PC-9 (cell line): ENCODE measurements around the gene MANEAL. TPM values are rescaled to one million over a fixed set of nuclear protein-coding genes. Genes with fewer than 3 reads are reported as not detected.

Experiments used
- BruUV-seq: library from RNA; stranded (reverse); fragments of 400-500 nt; replicated peaks from 2 replicates; lab custom pipeline; 2021; lab: Mats Ljungman, UMichigan
- CTCF ChIA-PET: fragments of 300-600 bp; sonication (Branson Sonifier 250); formaldehyde crosslinking; loops from one replicate; lab custom pipeline; 2022; ENCODE audit warnings: antibody characterized with exemption; lab: Charles Lee
- POLR2A ChIA-PET: fragments of 300-600 bp; sonication (Branson Sonifier 250); formaldehyde crosslinking; loops from one replicate; lab custom pipeline; 2022; ENCODE audit warnings: antibody characterized with exemption; ENCODE audit not compliant: unreplicated experiment; lab: Charles Lee
- DNase-seq, 2 experiments: peaks; one replicate each; pipeline versions ENCODE4 v3.0.0 to v3.0.0-alpha.2; 2015 to 2022; ENCODE audit warnings: mixed read lengths in 1 of 2
- H2AFZ ChIP-seq: fragments of 200-600 bp; sonication (generic); 2 replicates; pipeline ENCODE4 v1.8.1; 2017; ENCODE audit warnings: antibody characterized with exemption
- H3F3A ChIP-seq: fragments of 200-600 bp; sonication (generic); 2 replicates; pipeline ENCODE4 v1.8.1; 2017; ENCODE audit warnings: antibody characterized with exemption, mild to moderate bottlenecking, low read depth; ENCODE audit not compliant: insufficient read depth
- H3K27ac ChIP-seq: fragments of 200-600 bp; sonication (generic); 2 replicates; pipeline ENCODE4 v1.6.1; 2016; ENCODE audit warnings: mixed run types
- H3K27me3 ChIP-seq: fragments of 200-600 bp; sonication (generic); 2 replicates; pipeline ENCODE4 v1.6.1; 2016; ENCODE audit warnings: low read depth, mixed run types; ENCODE audit not compliant: insufficient read depth
- H3K36me3 ChIP-seq: fragments of 200-600 bp; sonication (generic); 2 replicates; pipeline ENCODE4 v1.6.1; 2016; ENCODE audit warnings: low read depth, mixed run types
- H3K4me1 ChIP-seq: fragments of 200-600 bp; sonication (generic); replicated peaks from 2 replicates; pipeline ENCODE4 v1.6.1; 2016; ENCODE audit warnings: mixed run types; ENCODE audit not compliant: insufficient read depth
- H3K4me2 ChIP-seq: fragments of 200-600 bp; sonication (generic); 2 replicates; pipeline ENCODE4 v1.6.1; 2017; ENCODE audit warnings: mixed run types
- H3K4me3 ChIP-seq: fragments of 200-600 bp; sonication (generic); 2 replicates; pipeline ENCODE4 v1.6.1; 2016; ENCODE audit warnings: mixed run types
- H3K79me2 ChIP-seq: fragments of 200-600 bp; sonication (generic); 2 replicates; pipeline ENCODE4 v1.6.1; 2017; ENCODE audit warnings: low read depth, mixed run types
- H3K9me2 ChIP-seq: fragments of 200-600 bp; sonication (generic); 2 replicates; pipeline ENCODE4 v1.8.1; 2017; ENCODE audit warnings: mild to moderate bottlenecking; ENCODE audit not compliant: insufficient read depth
- H3K9me3 ChIP-seq: fragments of 200-600 bp; sonication (generic); 2 replicates; pipeline ENCODE4 v1.8.1; 2016; ENCODE audit warnings: low read depth; ENCODE audit not compliant: insufficient read depth
- H4K20me1 ChIP-seq: fragments of 200-600 bp; sonication (generic); 2 replicates; pipeline ENCODE4 v1.8.1; 2017; ENCODE audit not compliant: insufficient read depth
- EZH2 ChIP-seq: fragments of 200-600 bp; sonication (generic); IDR thresholded peaks from 2 replicates; pipeline ENCODE4 v1.8.0; 2017; ENCODE audit warnings: antibody characterized with exemption, low read depth
- intact Hi-C: fragments of 100-400 bp; cut with micrococcal nuclease; formaldehyde crosslinking; loops from one replicate; pipeline ENCODE4 v1.10.0; 2022; ENCODE audit not compliant: unreplicated experiment
- total RNA-seq: library from RNA; stranded (reverse); gene quantifications from 2 replicates; pipeline ENCODE4 v1.2.3, GENCODE V29; 2021
- TF ChIP-seq, protein P1 (sequence below): fragments of 200-600 bp; sonication (generic); conservative IDR thresholded peaks from 2 replicates; pipeline ENCODE4 v1.6.1; 2017; ENCODE audit warnings: mixed run types, antibody characterized with exemption, mild to moderate bottlenecking, moderate library complexity

MANEAL gene
- total RNA-seq, 1 experiment from 2014 or later, result 11.3 TPM

DNA sequence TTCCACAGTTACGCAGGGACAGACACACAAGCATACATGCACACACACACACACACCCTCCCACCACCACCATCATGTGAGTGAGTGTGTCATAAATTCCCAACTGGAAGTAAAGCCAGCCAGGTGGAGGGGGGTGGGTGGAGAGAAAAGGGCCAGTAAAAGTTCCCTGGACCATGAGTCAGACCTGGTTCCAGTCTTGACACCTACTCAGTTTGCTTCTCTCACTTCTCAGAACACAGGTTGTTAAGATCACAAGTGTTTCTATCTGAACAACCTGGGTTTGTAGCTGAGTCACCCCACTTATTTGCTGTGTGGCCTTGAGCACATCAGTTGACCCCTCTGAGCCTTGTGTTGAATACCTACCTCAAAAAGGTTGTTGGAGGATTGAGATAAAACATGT, 38.4 kb upstream of the MANEAL start:
- TF ChIP-seq, protein P1, sequence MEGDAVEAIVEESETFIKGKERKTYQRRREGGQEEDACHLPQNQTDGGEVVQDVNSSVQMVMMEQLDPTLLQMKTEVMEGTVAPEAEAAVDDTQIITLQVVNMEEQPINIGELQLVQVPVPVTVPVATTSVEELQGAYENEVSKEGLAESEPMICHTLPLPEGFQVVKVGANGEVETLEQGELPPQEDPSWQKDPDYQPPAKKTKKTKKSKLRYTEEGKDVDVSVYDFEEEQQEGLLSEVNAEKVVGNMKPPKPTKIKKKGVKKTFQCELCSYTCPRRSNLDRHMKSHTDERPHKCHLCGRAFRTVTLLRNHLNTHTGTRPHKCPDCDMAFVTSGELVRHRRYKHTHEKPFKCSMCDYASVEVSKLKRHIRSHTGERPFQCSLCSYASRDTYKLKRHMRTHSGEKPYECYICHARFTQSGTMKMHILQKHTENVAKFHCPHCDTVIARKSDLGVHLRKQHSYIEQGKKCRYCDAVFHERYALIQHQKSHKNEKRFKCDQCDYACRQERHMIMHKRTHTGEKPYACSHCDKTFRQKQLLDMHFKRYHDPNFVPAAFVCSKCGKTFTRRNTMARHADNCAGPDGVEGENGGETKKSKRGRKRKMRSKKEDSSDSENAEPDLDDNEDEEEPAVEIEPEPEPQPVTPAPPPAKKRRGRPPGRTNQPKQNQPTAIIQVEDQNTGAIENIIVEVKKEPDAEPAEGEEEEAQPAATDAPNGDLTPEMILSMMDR, result no peak
- no peak for TF ChIP-seq EZH2
- Histone ChIP-seq H3K4me2 (no peak overlapping the region), H3K27ac (no peak overlapping the region), H3K9me3 (no peaks in the 10 kb centered on the region), H3K4me3 (no peak overlapping the region), H3K9me2 (no peaks in the 10 kb centered on the region), H4K20me1 (no peaks in the 10 kb centered on the region), H3F3A (peaks cover 6% of the 10 kb centered on the region; the same call in 1 of the 2 replicates), H3K79me2 (no peaks in the 10 kb centered on the region), H3K4me1 (no peaks in the 10 kb centered on the region), H3K36me3 (no peaks in the 10 kb centered on the region), H2AFZ (no peak overlapping the region), H3K27me3 (peaks cover 30% of the 10 kb centered on the region)
- POLR2A ChIA-PET, result no interaction called here
- CTCF ChIA-PET, result no interaction called here
- DNase-seq, result no peak
- intact Hi-C loops, result loop anchor here (10.0 kb wide), 1 partner anchor 60 kb away; the partner anchor contains the start of gene CDCA8
- BruUV-seq, result no TSS peak

GRCh38 chr1:37755951-37756560, 37.6 kb upstream of the MANEAL start:
- peaks cover 34% of the 10 kb centered on the region for H3K27me3 ChIP-seq
- H2AFZ ChIP-seq, result no peak overlapping the region
- DNase-seq, result no peak
- H3K79me2 ChIP-seq, result no peaks in the 10 kb centered on the region
- H3K4me3 ChIP-seq, result no peak overlapping the region
- H4K20me1 ChIP-seq, result no peaks in the 10 kb centered on the region
- BruUV-seq, result no TSS peak
- ChIA-PET POLR2A (no interaction called here), CTCF (no interaction called here)
- H3K27ac ChIP-seq, result no peak overlapping the region
- no peaks in the 10 kb centered on the region for H3K4me1 ChIP-seq
- H3K9me2 ChIP-seq, result no peaks in the 10 kb centered on the region
- H3F3A ChIP-seq, result peaks cover 6% of the 10 kb centered on the region; the same call in 1 of the 2 replicates
- TF ChIP-seq, protein P1, result no peak
- no peak for TF ChIP-seq EZH2
- H3K9me3 ChIP-seq, result no peaks in the 10 kb centered on the region
- H3K36me3 ChIP-seq, result no peaks in the 10 kb centered on the region
- intact Hi-C loops, result loop anchor here (10.0 kb wide), 1 partner anchor 61 kb away; the partner anchor contains the start of gene CDCA8
- H3K4me2 ChIP-seq, result no peak overlapping the region

DNA sequence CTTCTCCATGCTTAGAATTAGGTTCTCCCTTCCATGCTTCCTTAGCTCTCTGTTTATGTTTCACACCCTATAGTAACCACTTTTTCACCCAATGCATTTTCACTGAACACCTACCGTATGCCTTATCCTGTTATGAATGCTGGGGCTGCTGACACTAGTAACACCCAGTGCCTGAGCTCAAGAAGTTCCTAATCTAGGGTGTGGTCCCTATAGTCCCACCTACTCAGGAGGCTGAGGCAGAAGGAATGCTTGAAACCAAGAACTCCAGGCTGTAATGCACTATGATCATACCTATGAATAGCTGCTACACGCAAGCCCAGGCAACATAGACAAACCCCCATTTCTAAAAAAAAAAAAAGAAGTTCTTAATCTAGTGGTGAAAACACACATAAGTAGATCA, 34.2 kb upstream of the MANEAL start:
- no peak overlapping the region for H3K4me3 ChIP-seq

More for the DNA sequence above, 34.2 kb upstream of the MANEAL start:
- Histone ChIP-seq H3K9me2 (no peaks in the 10 kb centered on the region), H3K79me2 (no peaks in the 10 kb centered on the region), H4K20me1 (no peaks in the 10 kb centered on the region), H3K9me3 (no peaks in the 10 kb centered on the region), H3K27ac (no peak overlapping the region), H3K36me3 (no peaks in the 10 kb centered on the region), H3K4me2 (no peak overlapping the region), H3K27me3 (peaks cover 62% of the 10 kb centered on the region), H2AFZ (no peak overlapping the region), H3K4me1 (no peaks in the 10 kb centered on the region), H3F3A (peaks cover 6% of the 10 kb centered on the region; the same call in 1 of the 2 replicates)
- ChIA-PET CTCF (interaction anchor here (0.7 kb wide), 1 partner anchor 1880 kb away, joined by 6 read pairs; the partner anchor contains the start of gene HEYL), POLR2A (no interaction called here)
- DNase-seq, result no peak
- TF ChIP-seq EZH2, result no peak
- TF ChIP-seq, protein P1, result no peak
- BruUV-seq, result no TSS peak
- intact Hi-C loops, result loop anchor here (10.0 kb wide), 1 partner anchor 65 kb away; the partner anchor contains the start of gene CDCA8
